NT2/D1 (cell line): Measurements from ENCODE around the gene LDLRAD3.

Experiments used
- YY1 ChIP-seq: IDR thresholded peaks from 2 replicates; pipeline ENCODE4 v1.6.1; 2011; ENCODE audit not compliant: insufficient read length, insufficient read depth
- ZNF274 ChIP-seq: IDR thresholded peaks from 2 replicates; pipeline ENCODE4 v1.6.1; 2011; ENCODE audit warnings: mild to moderate bottlenecking, low read depth, low read length

- TF ChIP-seq YY1: no peak
- no peak for TF ChIP-seq ZNF274
Measured at GRCh38 chr11:36013950-36014897, 70.4 kb downstream of the LDLRAD3 start.
